ENCODE results near the gene HKDC1.
"Not testable (repeated sequence)": the region's sequence is repeated elsewhere in the genome, so short reads cannot be mapped to it uniquely, and the experiment has no call there.

The HKDC1 gene

GRCh38 chr10:69243817-69244216, 23.7 kb downstream of the HKDC1 start:
- no peak for DNase-seq (ENCODE audit: low read depth)

- no peak for DNase-seq (ENCODE audit: low read depth)
Observed at GRCh38 chr10:69246036-69246435, 25.9 kb downstream of the HKDC1 start.

- DNase-seq (ENCODE audit: low read depth) = no peak
Observed at GRCh38 chr10:69246581-69247312, 26.6 kb downstream of the HKDC1 start.

- no peak for DNase-seq (ENCODE audit: low read depth)
Observed at GRCh38 chr10:69247313-69247710, 27.2 kb downstream of the HKDC1 start.

- DNase-seq (ENCODE audit: low read depth) = no peak
Observed at GRCh38 chr10:69248117-69248730, 28.1 kb downstream of the HKDC1 start.

GRCh38 chr10:69250041-69250440, 29.9 kb downstream of the HKDC1 start:
- DNase-seq (ENCODE audit: low read depth) = no peak

- DNase-seq (ENCODE audit: low read depth) = not testable (repeated sequence)
Observed at GRCh38 chr10:69251417-69251816, 31.3 kb downstream of the HKDC1 start.

- DNase-seq (ENCODE audit: low read depth) = no peak
Observed at GRCh38 chr10:69253171-69253570, 33.0 kb downstream of the HKDC1 start.

GRCh38 chr10:69254877-69255276, 34.7 kb downstream of the HKDC1 start:
- DNase-seq (ENCODE audit: low read depth) = no peak

GRCh38 chr10:69259547-69260243, 39.6 kb downstream of the HKDC1 start:
- DNase-seq (ENCODE audit: low read depth) = no peak

GRCh38 chr10:69261184-69261583, 41.1 kb downstream of the HKDC1 start:
- DNase-seq (ENCODE audit: low read depth) = no peak

GRCh38 chr10:69262292-69262751, 42.2 kb downstream of the HKDC1 start:
- DNase-seq (ENCODE audit: low read depth) = no peak

GRCh38 chr10:69265521-69265920, 45.4 kb downstream of the HKDC1 start:
- DNase-seq (ENCODE audit: low read depth) = no peak

GRCh38 chr10:69268761-69269416, 48.8 kb downstream of the HKDC1 start:
- no peak for DNase-seq (ENCODE audit: low read depth)

GRCh38 chr10:69269761-69270160, 49.6 kb downstream of the HKDC1 start:
- DNase-seq (ENCODE audit: low read depth) = no peak

GRCh38 chr10:69270990-69271389, 50.9 kb downstream of the HKDC1 start:
- no peak for DNase-seq (ENCODE audit: low read depth)

GRCh38 chr10:69272624-69273023, 52.5 kb downstream of the HKDC1 start:
- no peak for DNase-seq (ENCODE audit: low read depth)

GRCh38 chr10:69275444-69275843, 55.3 kb downstream of the HKDC1 start:
- DNase-seq (ENCODE audit: low read depth) = no peak

GRCh38 chr10:69276503-69276902, 56.4 kb downstream of the HKDC1 start:
- DNase-seq (ENCODE audit: low read depth) = no peak

GRCh38 chr10:69278446-69278963, 58.4 kb downstream of the HKDC1 start, which contains the start of gene HK1:
HK1 (plus strand) TSS chr10:69278496.
- DNase-seq (ENCODE audit: low read depth) = no peak

GRCh38 chr10:69279110-69279509, 59.0 kb downstream of the HKDC1 start:
- DNase-seq (ENCODE audit: low read depth) = no peak

All from activated gamma-delta T cell treated with anti-CD3 and anti-CD28 coated beads, Interleukin-2, amount 50 U/mL, for 16 hours (primary cell).